GM12878 (cell line): ENCODE measurements around the gene GJB1. TPM values are rescaled to one million over a fixed set of nuclear protein-coding genes. Genes with fewer than 3 reads are reported as not detected.
A peak's percentile ranks its signal among the peaks of the same experiment; 100 is the strongest.

ENCODE experiments used
- ATAC-seq: fragments of 200-7000 bp; cut with Tn5 transposase; 3 replicates; pipeline ENCODE4 v1.9.1; 2020; ENCODE audit warnings: mild to moderate bottlenecking, moderate library complexity
- BruUV-seq: library from RNA; stranded (reverse); fragments of 400-500 nt; replicated peaks from 2 replicates; lab custom pipeline; 2021; lab: Mats Ljungman, UMichigan
- CTCF ChIA-PET: fragments of 300-600 bp; sonication (Branson Sonifier 250); formaldehyde crosslinking; extraction: SDS; loops from one replicate; lab custom pipeline; 2021; ENCODE audit warnings: inconsistent platforms; lab: Yijun Ruan, JAX
- POLR2A ChIA-PET: fragments of 350-600 bp; formaldehyde crosslinking; extraction: SDS; loops from one replicate; lab custom pipeline; 2021; ENCODE audit warnings: inconsistent platforms; lab: Charles Lee
- RAD21 ChIA-PET: fragments of 300-600 bp; sonication (Branson Sonifier 250); formaldehyde crosslinking; loops from one replicate; lab custom pipeline; 2023; ENCODE audit warnings: antibody characterized with exemption; ENCODE audit not compliant: unreplicated experiment; lab: Charles Lee
- SMC1A ChIA-PET: fragments of 300-600 bp; sonication (Branson Sonifier 250); formaldehyde crosslinking; loops from one replicate; lab custom pipeline; 2023; ENCODE audit not compliant: unreplicated experiment, uncharacterized antibody; lab: Charles Lee
- DNase-seq: peaks from one replicate; pipeline ENCODE4 v3.0.0-alpha.2; 2011; ENCODE audit warnings: low read depth, low spot score
- FAIRE-seq: peaks from 3 replicates; lab custom pipeline; 2011; peaks lifted over from hg19 to GRCh38; lab: Jason Lieb, UNC
- H2AFZ ChIP-seq: 2 replicates; pipeline ENCODE4 v1.6.0; 2011; ENCODE audit warnings: low read depth, low read length, control low read depth; ENCODE audit not compliant: control insufficient read depth
- H3K27ac ChIP-seq: 2 replicates; pipeline ENCODE4 v1.5.1; 2011; ENCODE audit warnings: control low read depth; ENCODE audit not compliant: control insufficient read depth, insufficient read depth
- H3K27me3 ChIP-seq, 2 experiments: replicated peaks in 1 of 2; 2 replicates each; pipeline versions ENCODE4 v1.6.0 to v1.6.1; 2011; ENCODE audit warnings: low read length in 1 of 2; ENCODE audit not compliant: control insufficient read depth in 2 of 2, insufficient read depth in 2 of 2
- H3K36me3 ChIP-seq, 2 experiments: 2 replicates each; pipeline ENCODE4 v1.5.1; 2011; ENCODE audit warnings: low read length in 1 of 2; ENCODE audit not compliant: control insufficient read depth in 2 of 2, insufficient read depth in 2 of 2
- H3K4me1 ChIP-seq: 2 replicates; pipeline ENCODE4 v1.6.1; 2011; ENCODE audit warnings: mild to moderate bottlenecking, low read length, moderate library complexity, mixed read lengths; ENCODE audit not compliant: control insufficient read depth, insufficient read depth
- H3K4me2 ChIP-seq: 2 replicates; pipeline ENCODE4 v1.6.0; 2011; ENCODE audit warnings: control low read depth; ENCODE audit not compliant: control insufficient read depth, insufficient read depth
- H3K4me3 ChIP-seq: fragments of 200-600 bp; sonication (generic); 2 replicates; pipeline ENCODE4 v1.5.1; 2016
- H3K79me2 ChIP-seq: 2 replicates; pipeline ENCODE4 v1.6.0; 2011; ENCODE audit warnings: low read length; ENCODE audit not compliant: control insufficient read depth, insufficient read depth
- H3K9ac ChIP-seq: 2 replicates; pipeline ENCODE4 v1.8.0; 2011; ENCODE audit warnings: low read length, control low read depth, mixed read lengths; ENCODE audit not compliant: control insufficient read depth, insufficient read depth
- H3K9me3 ChIP-seq: replicated peaks from 3 replicates; pipeline ENCODE4 v1.5.1; 2011; ENCODE audit warnings: mild to moderate bottlenecking, low read length; ENCODE audit not compliant: control insufficient read depth, insufficient read depth
- H4K20me1 ChIP-seq: 2 replicates; pipeline ENCODE4 v1.6.0; 2011; ENCODE audit not compliant: control insufficient read depth, insufficient read depth
- ATF7 ChIP-seq: fragments of 450-650 bp; IDR thresholded peaks from 2 replicates; pipeline ENCODE4 v1.6.1; 2016; ENCODE audit warnings: low read depth, mild to moderate bottlenecking
- BCL11A ChIP-seq: IDR thresholded peaks from 2 replicates; pipeline ENCODE4 v1.6.1; 2011; ENCODE audit warnings: low read depth, low read length
- CREB1 ChIP-seq: IDR thresholded peaks from 2 replicates; pipeline ENCODE4 v1.6.1; 2012; ENCODE audit warnings: low read depth, mild to moderate bottlenecking, inconsistent platforms
- EP300 ChIP-seq, 2 experiments: fragments of 150-350 bp in 1 of 2; IDR thresholded peaks; 2 replicates each; pipeline ENCODE4 v1.6.1; 2011 to 2012; ENCODE audit warnings: low read depth in 2 of 2, low read length in 2 of 2, borderline replicate concordance in 1 of 2, improper control_type of control experiment in 1 of 2, inconsistent platforms in 1 of 2; ENCODE audit not compliant: control insufficient read depth in 1 of 2
- GABPA ChIP-seq: IDR thresholded peaks from 2 replicates; pipeline ENCODE4 v1.6.1; 2014; ENCODE audit warnings: antibody characterized with exemption, low read depth, mild to moderate bottlenecking, inconsistent platforms
- HDGF ChIP-seq: fragments of 450-650 bp; IDR thresholded peaks from 2 replicates; pipeline ENCODE4 v1.6.1; 2016; ENCODE audit warnings: antibody characterized with exemption
- PML ChIP-seq: IDR thresholded peaks from 2 replicates; pipeline ENCODE4 v1.6.1; 2012; ENCODE audit warnings: low read length, inconsistent platforms
- SMC3 ChIP-seq: IDR thresholded peaks from 2 replicates; pipeline ENCODE4 v1.6.1; 2011; ENCODE audit warnings: low read length, improper control_type of control experiment, borderline replicate concordance
- STAT3 ChIP-seq: IDR thresholded peaks from 2 replicates; pipeline ENCODE4 v1.6.1; 2011; ENCODE audit warnings: low read depth, low read length, improper control_type of control experiment
- YY1 ChIP-seq: IDR thresholded peaks from 2 replicates; pipeline ENCODE4 v1.6.1; 2011; ENCODE audit warnings: low read depth, mild to moderate bottlenecking, low read length
- ZBED1 ChIP-seq: IDR thresholded peaks from 2 replicates; pipeline ENCODE4 v1.6.1; 2016; ENCODE audit warnings: borderline replicate concordance
- ZNF217 ChIP-seq: fragments of 450-650 bp; IDR thresholded peaks from 2 replicates; pipeline ENCODE4 v1.6.1; 2017; ENCODE audit warnings: antibody characterized with exemption, mild to moderate bottlenecking
- ZNF687 ChIP-seq: fragments of 450-650 bp; IDR thresholded peaks from 2 replicates; pipeline ENCODE4 v1.6.1; 2017; ENCODE audit warnings: mild to moderate bottlenecking, moderate library complexity
- WGBS: methylation state at CpG from one replicate; pipeline ENCODE4 v1.1.6; 2016; ENCODE audit warnings: low lambda C conversion rate; ENCODE audit not compliant: insufficient replicate concordance, insufficient coverage; ENCODE audit errors: missing lambda C conversion rate; 5-methylcytosine and 5-hydroxymethylcytosine counted together
- in situ Hi-C: fragments of 300-500 bp; cut with MboI; formaldehyde crosslinking; loops from 9 replicates; pipeline ENCODE4 v1.14.3; 2018; ENCODE audit warnings: mixed read lengths
- intact Hi-C: fragments of 100-400 bp; cut with micrococcal nuclease; formaldehyde crosslinking; loops from one replicate; pipeline ENCODE4 v1.14.2; 2022; ENCODE audit not compliant: unreplicated experiment
- polyA plus RNA-seq, 11 experiments: library from polyadenylated mRNA; depleted of rRNA in 4 of 11; unstranded in 6 of 11; stranded (reverse) in 5 of 11; fragments of >200 nt; fragmentation: Nextera tagmentation in 4 of 11; fragmentation: Illumina TruSeq in 1 of 11; extraction: Ambion mirVana in 4 of 11; extraction: Trizol in 1 of 11; gene quantifications; 1 replicate in 1 of 11; 2 replicates in 10 of 11; pipeline versions ENCODE4 v1.2.1 to v1.2.3, GENCODE V29; 2011 to 2016; ENCODE audit warnings: inconsistent platforms in 2 of 11, missing spikeins in 2 of 11, low read depth in 1 of 11
- total RNA-seq, 4 experiments: library from RNA; depleted of rRNA in 3 of 4; stranded (reverse); fragments of >200 nt in 3 of 4; fragmentation: Illumina TruSeq in 1 of 4; extraction: Trizol in 1 of 4; gene quantifications; 2 replicates each; pipeline versions ENCODE4 v1.2.1 to v1.2.3, GENCODE V29; 2013 to 2021
- TF ChIP-seq, protein P1 (sequence below), 3 experiments: IDR thresholded peaks in 2 of 3; conservative IDR thresholded peaks in 1 of 3; 2 replicates each; pipeline ENCODE4 v1.5.1; 2011; ENCODE audit warnings: low read depth in 3 of 3, low read length in 3 of 3, mild to moderate bottlenecking in 3 of 3, control low read depth in 2 of 3, moderate library complexity in 2 of 3, inconsistent platforms in 1 of 3, mixed read lengths in 1 of 3; ENCODE audit not compliant: control insufficient read depth in 2 of 3, insufficient read depth in 1 of 3; ENCODE audit errors: extremely low read depth in 1 of 3
- TF ChIP-seq, protein P2 (sequence below): fragments of 450-650 bp; conservative IDR thresholded peaks from 2 replicates; pipeline ENCODE4 v1.6.1; 2017; ENCODE audit warnings: mild to moderate bottlenecking, moderate library complexity

The GJB1 gene
- total and polyA plus RNA-seq, 10 of the 15 experiments (the other 5 are each of a cell fraction or from before 2014, with no cell fraction given) = not detected

DNA sequence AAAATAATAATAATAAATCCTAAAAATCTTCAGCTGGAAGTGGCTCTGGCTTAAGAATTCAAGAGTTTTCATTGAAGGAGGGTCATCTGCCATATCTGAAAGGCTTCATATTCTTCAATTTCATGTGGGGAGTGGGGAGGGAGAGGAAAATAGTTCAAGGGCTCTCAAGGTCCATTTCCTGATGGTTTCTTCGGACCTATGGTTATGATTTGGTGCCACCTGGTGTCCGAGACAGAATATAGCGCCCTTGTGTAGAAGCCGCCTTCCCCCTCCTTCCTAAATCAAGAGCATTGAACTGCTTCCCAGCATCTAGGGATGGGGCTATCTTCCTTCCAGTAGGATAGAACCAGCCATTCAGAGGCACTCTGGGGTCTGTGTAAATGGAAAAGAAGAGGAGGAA, 44.1 kb upstream of the GJB1 start:
- in situ Hi-C loops = loop anchor here (5.0 kb wide), 1 partner anchor 407 kb away; no protein-coding TSS in a partner anchor
- CTCF ChIA-PET = interaction anchor here (0.9 to 7.2 kb wide), 10 partner anchors 9 to 410 kb away, joined by 3 to 55 read pairs (median 5); no protein-coding TSS in a partner anchor
- TF ChIP-seq ZBED1 (no peak), BCL11A (no peak), SMC3 (peak; percentile 90), EP300 (IDR thresholded peaks at IDR 0.05; ENCODE audit: borderline replicate concordance in 1 of 2, control insufficient read depth in 1 of 2, low read depth in 2 of 2, low read length in 2 of 2) (no peak), GABPA (no peak), YY1 (peak; percentile 58; the same call in 1 of the 2 replicates), ZNF687 (no peak), CREB1 (no peak), STAT3 (no peak), PML (no peak), HDGF (no peak), ZNF217 (no peak), ATF7 (no peak)
- TF ChIP-seq, protein P1, sequence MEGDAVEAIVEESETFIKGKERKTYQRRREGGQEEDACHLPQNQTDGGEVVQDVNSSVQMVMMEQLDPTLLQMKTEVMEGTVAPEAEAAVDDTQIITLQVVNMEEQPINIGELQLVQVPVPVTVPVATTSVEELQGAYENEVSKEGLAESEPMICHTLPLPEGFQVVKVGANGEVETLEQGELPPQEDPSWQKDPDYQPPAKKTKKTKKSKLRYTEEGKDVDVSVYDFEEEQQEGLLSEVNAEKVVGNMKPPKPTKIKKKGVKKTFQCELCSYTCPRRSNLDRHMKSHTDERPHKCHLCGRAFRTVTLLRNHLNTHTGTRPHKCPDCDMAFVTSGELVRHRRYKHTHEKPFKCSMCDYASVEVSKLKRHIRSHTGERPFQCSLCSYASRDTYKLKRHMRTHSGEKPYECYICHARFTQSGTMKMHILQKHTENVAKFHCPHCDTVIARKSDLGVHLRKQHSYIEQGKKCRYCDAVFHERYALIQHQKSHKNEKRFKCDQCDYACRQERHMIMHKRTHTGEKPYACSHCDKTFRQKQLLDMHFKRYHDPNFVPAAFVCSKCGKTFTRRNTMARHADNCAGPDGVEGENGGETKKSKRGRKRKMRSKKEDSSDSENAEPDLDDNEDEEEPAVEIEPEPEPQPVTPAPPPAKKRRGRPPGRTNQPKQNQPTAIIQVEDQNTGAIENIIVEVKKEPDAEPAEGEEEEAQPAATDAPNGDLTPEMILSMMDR (IDR thresholded peaks at IDR 0.05 in 2 of 3, conservative IDR thresholded peaks at IDR 0.05 in 1 of 3; ENCODE audit: control insufficient read depth in 2 of 3, extremely low read depth in 1 of 3, insufficient read depth in 1 of 3, low read depth in 3 of 3, low read length in 3 of 3) = peak; percentile 69 to 86 (median 70); a peak in 5 of 6 replicates
- TF ChIP-seq, protein P2, sequence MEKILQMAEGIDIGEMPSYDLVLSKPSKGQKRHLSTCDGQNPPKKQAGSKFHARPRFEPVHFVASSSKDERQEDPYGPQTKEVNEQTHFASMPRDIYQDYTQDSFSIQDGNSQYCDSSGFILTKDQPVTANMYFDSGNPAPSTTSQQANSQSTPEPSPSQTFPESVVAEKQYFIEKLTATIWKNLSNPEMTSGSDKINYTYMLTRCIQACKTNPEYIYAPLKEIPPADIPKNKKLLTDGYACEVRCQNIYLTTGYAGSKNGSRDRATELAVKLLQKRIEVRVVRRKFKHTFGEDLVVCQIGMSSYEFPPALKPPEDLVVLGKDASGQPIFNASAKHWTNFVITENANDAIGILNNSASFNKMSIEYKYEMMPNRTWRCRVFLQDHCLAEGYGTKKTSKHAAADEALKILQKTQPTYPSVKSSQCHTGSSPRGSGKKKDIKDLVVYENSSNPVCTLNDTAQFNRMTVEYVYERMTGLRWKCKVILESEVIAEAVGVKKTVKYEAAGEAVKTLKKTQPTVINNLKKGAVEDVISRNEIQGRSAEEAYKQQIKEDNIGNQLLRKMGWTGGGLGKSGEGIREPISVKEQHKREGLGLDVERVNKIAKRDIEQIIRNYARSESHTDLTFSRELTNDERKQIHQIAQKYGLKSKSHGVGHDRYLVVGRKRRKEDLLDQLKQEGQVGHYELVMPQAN = no peak

More for the DNA sequence above, 44.1 kb upstream of the GJB1 start:
- H3K4me1 ChIP-seq = no peaks in the 10 kb centered on the region
- no peak overlapping the region for H3K27ac ChIP-seq
- H3K36me3 ChIP-seq = peaks cover 0 to 3% of the 10 kb centered on the region in 2 experiments; a peak in 2 of 4 replicates
- RAD21 ChIA-PET = interaction anchor here (0.6 to 4.8 kb wide), 5 partner anchors 18 to 178 kb away, joined by 3 to 49 read pairs (median 4); partner anchors contain the start of genes MED12 and NONO
- BruUV-seq = no TSS peak
- no peak overlapping the region for H3K4me3 ChIP-seq
- ATAC-seq (peak; percentile 59), DNase-seq (peak; percentile 31), FAIRE-seq (peak; percentile 73)
- no peaks in the 10 kb centered on the region; the same call in 1 of the 2 replicates for H3K79me2 ChIP-seq
- SMC1A ChIA-PET = interaction anchor here (0.9 to 4.4 kb wide), 8 partner anchors 18 to 410 kb away, joined by 3 to 43 read pairs (median 6); partner anchors contain the start of genes FOXO4 and SNX12
- 0% methylated on average over 4 of the region's 4 CpGs for WGBS
- no peaks in the 10 kb centered on the region for H3K27me3 ChIP-seq
- H4K20me1 ChIP-seq = no peaks in the 10 kb centered on the region
- H3K9ac ChIP-seq = no peak overlapping the region
- H3K4me2 ChIP-seq = no peak overlapping the region
- no peak overlapping the region for H2AFZ ChIP-seq
- no peaks in the 10 kb centered on the region for H3K9me3 ChIP-seq
- intact Hi-C loops = loop anchor here (1.0 to 2.0 kb wide), 4 partner anchors 81 to 410 kb away; no protein-coding TSS in a partner anchor
- POLR2A ChIA-PET = interaction anchor here (0.6 kb wide), 2 partner anchors 153 to 312 kb away, joined by 3 to 7 read pairs; no protein-coding TSS in a partner anchor
